CD14-positive monocyte (primary cell): ENCODE data around the gene GAB1. TPM values are rescaled to one million over a fixed set of nuclear protein-coding genes. Genes with fewer than 3 reads are reported as not detected.

Experiments used
- DNase-seq, 3 donors: peaks; one replicate each; pipeline ENCODE4 v3.0.0-alpha.2; 2011 to 2022
- H2AFZ ChIP-seq: 2 replicates; pipeline ENCODE4 v1.6.0; 2012; ENCODE audit warnings: mild to moderate bottlenecking, low read depth, low read length, inconsistent platforms; ENCODE audit not compliant: insufficient read depth, poor library complexity, severe bottlenecking
- H3K27ac ChIP-seq, 2 donors: 1 replicate in 1 of 2; 2 replicates in 1 of 2; pipeline ENCODE4 v1.5.1; 2012 to 2013; ENCODE audit warnings: low read length in 2 of 2, control low read depth in 1 of 2, inconsistent platforms in 1 of 2, low read depth in 1 of 2, mild to moderate bottlenecking in 1 of 2
- H3K27me3 ChIP-seq, 2 donors: one replicate each; pipeline versions ENCODE4 v1.6.0 to v1.6.1; 2011 to 2013; ENCODE audit warnings: low read length in 2 of 2; ENCODE audit not compliant: control insufficient read depth in 2 of 2, insufficient read depth in 2 of 2
- H3K36me3 ChIP-seq, 2 donors: replicated peaks in 1 of 2; 1 replicate in 1 of 2; 2 replicates in 1 of 2; pipeline versions ENCODE4 v1.5.1 to v1.6.1; 2012 to 2013; ENCODE audit warnings: low read length in 2 of 2, control low read depth in 1 of 2, inconsistent platforms in 1 of 2, mild to moderate bottlenecking in 1 of 2; ENCODE audit not compliant: insufficient read depth in 2 of 2, control insufficient read depth in 1 of 2
- H3K4me1 ChIP-seq, 2 donors: 1 replicate in 1 of 2; 2 replicates in 1 of 2; pipeline versions ENCODE4 v1.5.1 to v1.6.1; 2012 to 2013; ENCODE audit warnings: low read length in 2 of 2, control low read depth in 1 of 2, inconsistent platforms in 1 of 2, mild to moderate bottlenecking in 1 of 2, moderate library complexity in 1 of 2; ENCODE audit not compliant: insufficient read depth in 2 of 2, control insufficient read depth in 1 of 2
- H3K4me2 ChIP-seq: replicated peaks from 2 replicates; pipeline ENCODE3; 2012; ENCODE audit warnings: low read length, moderate library complexity, mild to moderate bottlenecking; ENCODE audit not compliant: poor library complexity, severe bottlenecking; ENCODE audit errors: extremely low read depth
- H3K4me3 ChIP-seq, 3 experiments: fragments of 200-600 bp in 1 of 3; sonication (generic) in 1 of 3; replicated peaks in 1 of 3; 1 replicate in 2 of 3; 2 replicates in 1 of 3; pipeline ENCODE4 v1.5.1; 2011 to 2013; ENCODE audit warnings: low read length in 3 of 3, mild to moderate bottlenecking in 3 of 3, control low read depth in 2 of 3, low read depth in 2 of 3, inconsistent platforms in 1 of 3, moderate library complexity in 1 of 3
- H3K79me2 ChIP-seq: 2 replicates; pipeline ENCODE4 v1.6.0; 2012; ENCODE audit warnings: mild to moderate bottlenecking, control low read depth, inconsistent platforms, low read length, moderate library complexity; ENCODE audit not compliant: insufficient read depth
- H3K9ac ChIP-seq: 2 replicates; pipeline ENCODE4 v1.6.0; 2017; ENCODE audit warnings: low read length, mild to moderate bottlenecking; ENCODE audit not compliant: insufficient read depth, poor library complexity, severe bottlenecking
- H3K9me3 ChIP-seq, 2 donors: replicated peaks in 1 of 2; 1 replicate in 1 of 2; 2 replicates in 1 of 2; pipeline versions ENCODE4 v1.5.1 to v1.6.1; 2012 to 2013; ENCODE audit warnings: low read length in 2 of 2, control low read depth in 1 of 2; ENCODE audit not compliant: control insufficient read depth in 1 of 2, insufficient read depth in 1 of 2
- H4K20me1 ChIP-seq: 2 replicates; pipeline ENCODE4 v1.6.0; 2012; ENCODE audit warnings: mild to moderate bottlenecking, low read length, control low read depth, moderate library complexity; ENCODE audit not compliant: insufficient read depth
- H3K27ac Mint-ChIP-seq, 7 donors: one replicate each; pipeline ENCODE4 v1.8.0; 2020; ENCODE audit warnings: mild to moderate bottlenecking in 7 of 7, mixed read lengths in 7 of 7, moderate library complexity in 6 of 7, inconsistent platforms in 2 of 7
- H3K27me3 Mint-ChIP-seq, 3 donors: one replicate each; pipeline ENCODE4 v1.8.0; 2021 to 2022; ENCODE audit warnings: low read depth in 3 of 3, mild to moderate bottlenecking in 3 of 3, mixed read lengths in 3 of 3, moderate library complexity in 3 of 3, inconsistent platforms in 1 of 3
- H3K36me3 Mint-ChIP-seq, 2 donors: one replicate each; pipeline ENCODE4 v1.8.0; 2020; ENCODE audit warnings: mixed read lengths in 2 of 2, inconsistent platforms in 1 of 2, mild to moderate bottlenecking in 1 of 2
- H3K4me1 Mint-ChIP-seq: one replicate; pipeline ENCODE4 v1.8.0; 2020; ENCODE audit warnings: mild to moderate bottlenecking, mixed read lengths
- H3K4me3 Mint-ChIP-seq, 2 donors: one replicate each; pipeline ENCODE4 v1.8.0; 2020; ENCODE audit warnings: mild to moderate bottlenecking in 2 of 2, mixed read lengths in 2 of 2, moderate library complexity in 1 of 2
- H3K9me3 Mint-ChIP-seq, 7 donors: one replicate each; pipeline ENCODE4 v1.8.0; 2020 to 2022; ENCODE audit warnings: mixed read lengths in 7 of 7, mild to moderate bottlenecking in 6 of 7, moderate library complexity in 6 of 7, inconsistent platforms in 2 of 7
- WGBS: methylation state at CpG from one replicate; pipeline ENCODE4 v1.1.5; 2013; ENCODE audit warnings: missing lambda C conversion rate; ENCODE audit not compliant: insufficient coverage; 5-methylcytosine and 5-hydroxymethylcytosine counted together
- intact Hi-C, 2 donors: fragments of 100-400 bp; cut with micrococcal nuclease; formaldehyde crosslinking; loops; one replicate each; pipeline versions ENCODE4 v1.15.0 to v1.15.1; 2023
- polyA plus RNA-seq, 3 donors: library from polyadenylated mRNA; depleted of rRNA in 1 of 3; unstranded in 2 of 3; stranded (reverse) in 1 of 3; fragments of 300-500 nt in 2 of 3; fragments of >200 nt in 1 of 3; fragmentation: Illumina TruSeq in 2 of 3; gene quantifications; 1 replicate in 2 of 3; 2 replicates in 1 of 3; pipeline ENCODE4 v1.2.3, GENCODE V29; 2012 to 2021
- TF ChIP-seq, protein P1 (sequence below): fragments of 200-600 bp; IDR thresholded peaks from one replicate; pipeline ENCODE4 v1.8.0; 2022; ENCODE audit warnings: antibody characterized with exemption, mild to moderate bottlenecking

GAB1 gene
- polyA plus RNA-seq, 3 donors = 0.55 to 7.3 (median 0.69) TPM

DNA sequence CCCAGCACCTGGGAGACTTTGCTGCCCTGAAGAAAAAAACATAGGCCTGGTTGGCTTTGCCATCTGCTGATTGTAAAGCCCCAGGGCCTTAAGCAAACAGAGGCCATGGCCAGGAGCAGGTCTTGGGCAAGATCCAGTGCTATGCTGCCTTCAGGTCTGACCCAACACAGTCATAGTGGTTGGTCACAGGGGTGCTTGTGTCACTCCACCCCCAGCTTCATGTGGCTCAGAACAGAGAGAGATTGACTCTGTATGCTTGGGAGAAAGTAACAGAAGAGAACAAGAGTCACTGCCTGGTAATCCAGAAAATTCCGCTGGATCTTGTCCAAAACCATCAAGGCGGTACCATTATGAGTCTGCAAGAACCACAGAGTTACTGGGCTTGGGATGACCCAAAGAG lies 152.4 kb downstream of the GAB1 start:
- TF ChIP-seq, protein P1, sequence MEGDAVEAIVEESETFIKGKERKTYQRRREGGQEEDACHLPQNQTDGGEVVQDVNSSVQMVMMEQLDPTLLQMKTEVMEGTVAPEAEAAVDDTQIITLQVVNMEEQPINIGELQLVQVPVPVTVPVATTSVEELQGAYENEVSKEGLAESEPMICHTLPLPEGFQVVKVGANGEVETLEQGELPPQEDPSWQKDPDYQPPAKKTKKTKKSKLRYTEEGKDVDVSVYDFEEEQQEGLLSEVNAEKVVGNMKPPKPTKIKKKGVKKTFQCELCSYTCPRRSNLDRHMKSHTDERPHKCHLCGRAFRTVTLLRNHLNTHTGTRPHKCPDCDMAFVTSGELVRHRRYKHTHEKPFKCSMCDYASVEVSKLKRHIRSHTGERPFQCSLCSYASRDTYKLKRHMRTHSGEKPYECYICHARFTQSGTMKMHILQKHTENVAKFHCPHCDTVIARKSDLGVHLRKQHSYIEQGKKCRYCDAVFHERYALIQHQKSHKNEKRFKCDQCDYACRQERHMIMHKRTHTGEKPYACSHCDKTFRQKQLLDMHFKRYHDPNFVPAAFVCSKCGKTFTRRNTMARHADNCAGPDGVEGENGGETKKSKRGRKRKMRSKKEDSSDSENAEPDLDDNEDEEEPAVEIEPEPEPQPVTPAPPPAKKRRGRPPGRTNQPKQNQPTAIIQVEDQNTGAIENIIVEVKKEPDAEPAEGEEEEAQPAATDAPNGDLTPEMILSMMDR = no peak
- intact Hi-C loops = no loop called here

DNA sequence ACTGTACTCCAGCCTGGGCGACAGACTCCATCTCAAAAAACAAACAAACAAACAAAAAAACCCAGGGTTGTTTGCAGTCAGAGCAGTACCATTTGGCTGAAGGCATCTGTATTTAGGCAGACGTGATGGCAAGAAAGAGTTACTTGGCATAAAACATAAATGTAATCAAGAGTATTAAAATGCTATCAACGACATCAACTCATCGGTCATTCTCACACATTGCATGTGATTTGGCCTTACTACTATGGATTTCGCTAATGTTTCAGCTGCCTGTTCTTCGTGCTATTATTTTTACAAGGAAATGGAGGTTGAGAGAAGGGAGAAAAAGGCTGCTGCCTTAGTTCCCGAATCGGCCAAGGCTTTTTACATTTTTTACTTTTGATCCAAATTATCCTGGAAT lies 161.3 kb downstream of the GAB1 start:
- intact Hi-C loops = no loop called here
- no peaks in the 10 kb centered on the region for H3K79me2 ChIP-seq
- Mint-ChIP-seq H3K9me3 (peaks cover 0 to 9% (median 6%) of the 10 kb centered on the region in 7 donors), H3K4me3 (no peak overlapping the region), H3K27ac (no peak overlapping the region), H3K4me1 (peaks cover 6% of the 10 kb centered on the region), H3K27me3 (no peaks in the 10 kb centered on the region), H3K36me3 (no peaks in the 10 kb centered on the region)
- no peak overlapping the region for H3K9ac ChIP-seq
- no peak overlapping the region for H3K27ac ChIP-seq
- TF ChIP-seq, protein P1 = no peak
- H3K9me3 ChIP-seq = no peaks in the 10 kb centered on the region
- no peaks in the 10 kb centered on the region for H3K4me1 ChIP-seq
- WGBS = no CpG with 5 or more reads among the region's 8 CpGs
- no peak for DNase-seq
- no peaks in the 10 kb centered on the region for H4K20me1 ChIP-seq
- no peaks in the 10 kb centered on the region for H3K27me3 ChIP-seq
- no peak overlapping the region for H3K4me3 ChIP-seq
- no peaks in the 10 kb centered on the region for H3K36me3 ChIP-seq
- H3K4me2 ChIP-seq = no peak overlapping the region
- H2AFZ ChIP-seq = no peak overlapping the region

More for the DNA sequence above, 152.4 kb downstream of the GAB1 start:
- Mint-ChIP-seq H3K9me3 (peaks cover 0 to 4% (median 3%) of the 10 kb centered on the region in 7 donors), H3K36me3 (no peaks in the 10 kb centered on the region), H3K4me3 (no peak overlapping the region), H3K27me3 (peaks cover 0 to 7% (median 3%) of the 10 kb centered on the region in 3 donors), H3K4me1 (no peaks in the 10 kb centered on the region), H3K27ac (no peak overlapping the region)
- no peaks in the 10 kb centered on the region for H4K20me1 ChIP-seq
- no peaks in the 10 kb centered on the region for H3K79me2 ChIP-seq
- H3K27ac ChIP-seq = no peak overlapping the region
- H2AFZ ChIP-seq = no peak overlapping the region
- H3K9ac ChIP-seq = no peak overlapping the region
- no peaks in the 10 kb centered on the region for H3K36me3 ChIP-seq
- H3K4me2 ChIP-seq = no peak overlapping the region
- 95% methylated on average over 2 of the region's 2 CpGs for WGBS
- no peak overlapping the region for H3K4me3 ChIP-seq
- no peaks in the 10 kb centered on the region for H3K27me3 ChIP-seq
- no peaks in the 10 kb centered on the region for H3K9me3 ChIP-seq
- DNase-seq = no peak
- no peaks in the 10 kb centered on the region for H3K4me1 ChIP-seq
